Activated CD4-positive, alpha-beta T cell treated with anti-CD3 and anti-CD28 coated beads, Interleukin-2, amount 50 U/mL, for 1 hour (primary cell): ENCODE measurements around the gene SUGP1.
"Not testable (repeated sequence)": the region's sequence is repeated elsewhere in the genome, so short reads cannot be mapped to it uniquely, and the experiment has no call there.

Experiments used
- DNase-seq: peaks from one replicate; pipeline ENCODE4 v3.0.0-alpha.2; 2020

The SUGP1 gene, protein sequence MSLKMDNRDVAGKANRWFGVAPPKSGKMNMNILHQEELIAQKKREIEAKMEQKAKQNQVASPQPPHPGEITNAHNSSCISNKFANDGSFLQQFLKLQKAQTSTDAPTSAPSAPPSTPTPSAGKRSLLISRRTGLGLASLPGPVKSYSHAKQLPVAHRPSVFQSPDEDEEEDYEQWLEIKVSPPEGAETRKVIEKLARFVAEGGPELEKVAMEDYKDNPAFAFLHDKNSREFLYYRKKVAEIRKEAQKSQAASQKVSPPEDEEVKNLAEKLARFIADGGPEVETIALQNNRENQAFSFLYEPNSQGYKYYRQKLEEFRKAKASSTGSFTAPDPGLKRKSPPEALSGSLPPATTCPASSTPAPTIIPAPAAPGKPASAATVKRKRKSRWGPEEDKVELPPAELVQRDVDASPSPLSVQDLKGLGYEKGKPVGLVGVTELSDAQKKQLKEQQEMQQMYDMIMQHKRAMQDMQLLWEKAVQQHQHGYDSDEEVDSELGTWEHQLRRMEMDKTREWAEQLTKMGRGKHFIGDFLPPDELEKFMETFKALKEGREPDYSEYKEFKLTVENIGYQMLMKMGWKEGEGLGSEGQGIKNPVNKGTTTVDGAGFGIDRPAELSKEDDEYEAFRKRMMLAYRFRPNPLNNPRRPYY

DNA sequence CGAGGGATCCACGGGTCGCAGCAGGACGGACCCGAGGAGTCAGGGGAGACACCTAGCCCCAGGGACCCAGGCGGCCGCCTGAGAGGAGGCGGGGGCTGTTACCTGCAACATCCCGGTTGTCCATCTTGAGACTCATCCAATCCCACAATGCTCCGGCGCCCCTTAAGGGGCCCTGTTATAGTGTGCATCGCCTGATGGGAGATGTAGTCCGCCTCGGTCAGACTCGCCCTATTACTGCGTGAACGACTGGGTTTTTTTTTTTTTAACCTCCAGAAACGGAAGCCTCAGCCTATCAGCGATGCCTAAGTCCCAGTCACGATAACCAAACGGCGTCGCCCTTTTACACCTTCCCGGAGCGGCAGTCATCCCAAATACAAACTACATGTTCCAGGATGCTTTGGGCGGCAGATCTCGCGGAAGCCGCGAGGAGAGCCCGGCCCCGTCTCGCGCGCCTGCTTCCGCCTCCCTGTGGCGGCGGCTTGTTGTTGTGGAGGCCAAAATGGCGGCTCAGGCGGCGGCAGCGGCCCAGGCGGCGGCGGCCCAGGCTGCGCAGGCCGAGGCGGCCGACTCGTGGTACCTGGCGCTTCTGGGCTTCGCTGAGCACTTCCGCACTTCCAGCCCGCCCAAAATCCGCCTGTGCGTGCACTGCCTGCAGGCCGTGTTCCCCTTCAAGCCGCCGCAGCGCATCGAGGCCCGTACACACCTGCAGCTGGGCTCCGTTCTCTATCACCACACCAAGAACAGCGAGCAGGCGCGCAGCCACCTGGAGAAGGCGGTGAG lies at the start of gene SUGP1, which contains the start of gene MAU2:
TSS of gene SUGP1 (minus strand) at position 149 of the 780 bp plus-strand sequence. CDS start at position 136, 13 bp downstream.
TSS of gene MAU2 (plus strand) at position 469 of the 780 bp plus-strand sequence. CDS start at position 500, 31 bp downstream.
- peak; percentile 88 for DNase-seq

DNA sequence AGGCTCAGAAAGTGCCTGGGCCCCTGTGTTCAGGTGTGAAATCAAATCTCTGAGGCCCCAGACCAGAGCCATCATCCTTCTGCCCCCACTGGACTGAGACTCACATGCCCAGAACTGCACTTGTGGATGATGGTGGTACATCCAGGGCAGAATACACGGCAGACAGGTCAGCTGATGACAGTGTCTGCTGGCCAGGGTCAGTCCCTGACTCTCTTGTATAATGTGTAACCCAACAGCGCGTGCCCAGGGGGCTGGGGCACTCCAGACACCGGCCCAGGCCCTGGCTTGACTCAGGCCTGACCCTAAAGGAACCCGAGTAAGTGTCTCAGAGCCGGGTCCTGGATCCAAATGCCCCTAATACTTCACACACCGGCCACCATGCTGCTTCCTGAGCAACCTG lies 47.8 kb upstream of the SUGP1 start:
- no peak for DNase-seq

DNA sequence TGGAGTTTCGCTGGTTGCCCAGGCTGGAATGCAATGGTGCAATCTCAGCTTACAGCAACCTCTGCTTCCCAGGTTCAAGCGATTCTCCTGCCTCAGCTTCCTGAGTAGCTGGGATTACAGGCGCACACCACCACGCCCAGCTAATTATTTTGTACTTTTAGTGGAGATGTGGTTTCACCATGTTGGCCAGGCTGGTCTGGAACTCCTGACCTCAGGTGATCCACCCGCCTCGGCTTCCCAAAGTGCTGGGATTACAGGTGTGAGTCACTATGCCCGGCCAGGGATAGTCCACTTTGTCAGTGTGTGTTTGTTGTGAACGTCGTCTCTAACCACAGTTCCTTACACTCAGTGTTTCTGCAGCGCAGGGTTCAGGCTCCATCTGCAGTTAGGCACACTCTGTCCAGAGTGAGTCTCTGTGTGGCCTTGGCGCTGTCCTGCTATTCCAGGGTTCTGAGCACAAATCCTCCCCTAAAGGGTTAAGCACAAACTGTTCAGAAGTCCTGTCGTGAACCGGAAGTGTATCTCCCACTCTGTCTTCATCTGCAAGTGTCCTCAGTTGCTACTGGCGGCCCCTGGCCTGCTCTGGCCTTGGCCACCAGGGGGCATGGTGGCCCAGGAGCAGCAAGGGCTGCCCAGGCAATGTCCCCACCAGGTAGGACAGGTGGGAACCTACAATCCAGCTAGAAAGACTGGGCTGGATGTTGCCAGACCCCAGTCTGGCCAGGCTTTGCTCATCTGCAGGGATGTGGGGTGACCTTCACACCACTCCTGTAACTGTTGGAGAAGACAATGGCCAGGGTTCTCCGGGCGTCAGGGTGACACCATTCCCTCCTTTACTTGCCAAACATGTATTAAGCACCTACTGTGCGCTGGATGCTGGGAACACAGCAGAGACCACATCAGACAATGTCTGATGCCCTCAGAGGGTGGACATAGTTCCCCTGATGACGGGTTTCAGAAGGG lies 46.4 kb upstream of the SUGP1 start:
- DNase-seq: peak; percentile 61

DNA sequence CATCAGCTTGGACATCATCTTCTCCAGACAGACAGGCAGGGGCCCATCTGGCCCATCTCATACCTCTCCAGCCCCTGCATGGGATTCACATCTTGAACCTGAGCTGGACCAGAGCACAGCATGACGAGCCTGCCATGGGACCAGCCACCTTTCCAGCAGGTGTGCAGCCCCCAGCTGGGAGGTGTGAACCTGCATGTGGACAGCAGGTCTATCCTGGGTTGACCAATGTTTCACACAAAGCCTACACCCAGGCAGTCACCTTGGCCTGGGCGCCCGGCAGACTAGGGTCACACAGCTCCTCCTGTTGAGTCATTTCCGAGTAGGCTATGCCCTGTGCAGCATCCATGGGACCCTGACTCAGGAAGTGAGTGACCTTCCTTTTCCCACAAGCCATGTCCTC lies 41.8 kb upstream of the SUGP1 start:
- no peak for DNase-seq

DNA sequence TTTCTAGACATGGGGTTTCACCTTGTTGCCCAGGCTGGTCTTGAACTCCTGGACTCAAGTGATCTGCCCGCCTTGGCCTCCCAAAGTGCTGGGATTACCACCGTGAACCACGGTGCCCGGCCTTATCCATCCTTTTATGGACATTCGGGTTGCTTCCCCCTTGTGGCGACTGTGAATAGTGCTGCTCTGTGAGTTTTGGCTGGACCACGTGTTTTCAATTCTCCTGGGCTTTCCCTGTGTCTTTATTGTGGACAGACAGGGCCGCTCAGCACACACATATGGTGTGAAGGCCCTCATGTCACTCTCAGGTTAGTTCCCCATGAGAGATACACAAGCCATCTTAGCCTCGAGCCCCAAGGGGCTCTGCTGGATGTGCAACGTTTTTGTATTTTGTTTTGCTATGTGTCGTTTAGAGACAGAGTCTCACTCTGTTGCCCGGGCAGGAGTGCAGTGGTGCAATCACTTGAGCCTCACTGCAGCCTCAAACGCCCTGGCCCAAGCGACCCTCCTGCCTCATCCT lies 40.8 kb upstream of the SUGP1 start:
- peak; percentile 64 for DNase-seq

DNA sequence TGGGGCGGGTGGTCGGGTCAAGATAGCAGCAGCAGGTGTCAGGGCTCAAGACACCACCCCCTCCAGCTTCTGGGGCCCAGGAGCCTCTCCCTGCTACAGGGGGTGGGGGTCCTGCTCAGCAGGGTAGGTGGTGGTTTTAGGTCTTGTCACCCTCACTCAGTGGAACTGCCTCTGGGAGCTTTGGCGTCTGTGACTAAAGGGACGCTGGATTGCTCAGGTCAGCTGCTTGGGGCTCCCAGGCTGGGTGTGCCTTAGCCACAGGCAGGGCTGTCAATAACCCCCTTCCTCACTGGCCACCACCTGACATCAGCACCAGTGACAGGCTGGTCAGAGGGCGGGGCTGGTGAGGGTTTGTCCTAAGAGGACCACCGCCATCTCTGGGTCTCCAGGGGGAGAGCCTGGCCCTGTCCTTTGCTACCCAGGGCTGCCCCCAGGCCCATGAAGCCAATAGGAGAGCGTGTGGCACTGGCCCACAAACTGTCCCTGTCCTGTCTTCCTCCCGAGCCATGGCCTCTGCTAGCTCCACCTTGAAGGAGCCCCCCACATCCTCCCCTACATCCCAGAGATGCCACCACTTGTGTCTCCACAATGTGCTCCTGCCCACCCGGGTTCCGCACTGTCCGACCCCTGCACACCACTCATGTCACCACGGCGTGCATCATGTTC lies 36.7 kb upstream of the SUGP1 start:
- no peak for DNase-seq

DNA sequence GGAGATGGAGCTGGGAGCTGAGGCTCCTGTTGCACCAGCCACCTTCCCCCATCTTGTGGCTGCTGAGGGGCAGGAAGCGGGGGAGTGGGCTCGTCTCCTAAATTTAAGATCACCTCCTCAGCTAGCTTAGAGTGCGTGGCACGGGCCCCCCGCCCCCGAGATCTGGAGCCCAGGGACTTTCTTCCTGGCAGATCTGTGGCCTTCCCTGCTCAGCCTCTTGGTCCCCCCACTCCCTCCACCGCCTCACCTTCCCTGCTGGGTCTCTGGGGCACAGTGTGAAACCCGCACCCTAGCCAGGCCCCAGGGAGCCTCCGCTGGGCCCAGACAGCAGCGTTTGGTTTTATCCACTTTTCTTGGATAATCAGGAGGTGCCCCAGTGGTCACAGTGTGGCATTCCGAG lies 36.2 kb upstream of the SUGP1 start:
- DNase-seq: no peak

DNA sequence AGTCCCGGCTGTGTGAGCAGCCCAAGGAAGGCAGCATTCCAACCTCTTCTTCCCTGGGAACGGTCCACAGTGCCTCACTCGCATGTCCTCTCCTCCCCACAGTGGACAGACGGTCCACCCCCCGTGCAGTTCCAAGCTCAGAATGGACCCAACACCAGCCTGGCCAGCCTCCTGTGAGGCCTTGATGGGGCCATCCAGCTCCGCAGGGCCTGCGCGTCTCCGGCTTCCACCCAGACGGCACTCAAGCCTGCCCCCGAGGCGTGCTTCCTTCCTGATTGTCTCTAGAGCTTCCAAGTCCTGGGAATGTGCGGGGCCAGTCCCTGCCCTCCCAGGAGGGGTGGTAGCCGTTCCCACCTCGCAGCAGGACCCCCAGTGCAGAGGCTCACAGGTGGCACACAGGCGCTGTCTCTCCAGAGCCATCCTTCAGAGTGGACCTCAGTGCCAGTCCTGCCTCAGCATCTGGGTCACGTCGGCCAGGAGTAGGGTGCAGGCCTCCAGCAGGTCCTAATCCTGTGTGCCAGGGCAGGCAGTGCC lies 35.4 kb upstream of the SUGP1 start:
- no peak for DNase-seq

DNA sequence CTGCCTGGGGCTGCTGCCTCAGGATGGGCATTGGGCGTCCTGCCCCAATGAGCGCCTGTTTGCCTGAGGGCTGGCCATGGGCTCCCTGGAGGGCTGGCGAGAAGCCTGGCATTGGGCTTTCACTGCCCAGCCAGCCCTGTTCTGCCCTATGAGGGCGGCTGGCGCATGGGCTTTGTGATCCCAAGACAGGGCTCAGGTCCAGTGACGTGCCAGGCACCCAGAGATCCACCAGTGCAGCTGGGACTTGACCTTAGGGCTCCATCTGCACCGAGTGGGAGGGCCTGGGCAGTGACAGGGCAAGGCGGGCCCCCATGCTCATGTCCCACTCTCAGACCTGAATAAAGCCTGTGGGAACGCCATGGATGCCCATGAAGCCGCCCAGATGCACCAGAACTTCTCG lies 34.6 kb upstream of the SUGP1 start:
- DNase-seq: no peak

DNA sequence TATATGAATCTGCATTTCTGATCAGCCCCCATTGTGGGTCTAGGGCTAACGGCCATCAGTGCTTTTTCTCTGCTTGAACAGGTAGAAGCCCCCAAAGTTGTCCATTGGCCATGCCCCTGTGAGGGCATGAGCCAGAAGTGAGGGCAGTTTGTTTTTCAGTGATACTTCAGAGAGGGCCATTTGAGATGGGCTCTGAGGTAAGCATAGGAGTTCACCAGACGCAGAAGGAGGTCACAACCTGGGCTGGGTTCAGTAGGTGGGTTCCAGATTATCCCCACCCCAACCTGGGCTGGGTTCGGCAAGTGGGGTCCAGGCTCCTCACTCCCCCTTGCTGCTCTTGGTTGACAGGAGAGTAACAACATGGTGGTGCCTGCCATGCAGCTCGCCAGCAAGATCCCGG lies 33.7 kb upstream of the SUGP1 start:
- no peak for DNase-seq

DNA sequence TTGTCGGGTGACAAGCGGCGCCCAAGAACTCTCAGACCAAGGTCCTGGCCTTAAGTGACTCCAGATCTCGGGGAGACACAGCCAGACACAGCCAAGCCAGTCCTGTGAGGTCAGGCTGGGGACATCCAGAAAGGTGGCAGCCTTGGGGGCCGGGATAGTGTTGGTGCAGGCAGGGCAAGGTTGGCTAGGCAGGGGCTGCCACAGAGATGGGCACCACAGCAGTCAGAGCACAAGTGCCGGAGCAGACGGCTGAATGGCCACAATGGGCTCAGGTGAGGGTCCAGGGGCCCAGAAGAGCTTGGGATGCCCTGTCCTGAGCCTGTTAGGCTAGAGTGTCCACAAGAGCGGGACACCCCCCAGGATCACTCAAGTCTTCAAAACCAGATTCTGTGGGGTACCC lies 32.5 kb upstream of the SUGP1 start:
- no peak for DNase-seq

DNA sequence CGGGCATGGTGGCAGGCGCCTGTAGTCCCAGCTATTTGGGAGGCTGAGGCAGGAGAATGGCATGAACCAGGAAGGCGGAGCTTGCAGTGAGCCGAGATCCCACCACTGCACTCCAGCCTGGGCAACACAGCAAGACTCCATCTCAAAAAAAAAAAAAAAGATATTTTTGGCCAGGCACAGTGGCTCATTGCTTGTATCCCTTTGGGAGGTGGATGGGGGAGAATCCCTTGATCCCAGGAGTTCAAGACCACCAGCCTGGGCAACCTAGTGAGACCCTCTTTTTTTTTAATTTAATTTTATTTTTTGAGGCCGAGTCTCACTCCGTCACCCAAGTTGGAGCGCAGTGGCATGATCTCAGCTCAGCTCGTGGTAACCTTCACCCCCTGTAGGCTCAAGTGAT lies 30.4 kb upstream of the SUGP1 start:
- not testable (repeated sequence) for DNase-seq

DNA sequence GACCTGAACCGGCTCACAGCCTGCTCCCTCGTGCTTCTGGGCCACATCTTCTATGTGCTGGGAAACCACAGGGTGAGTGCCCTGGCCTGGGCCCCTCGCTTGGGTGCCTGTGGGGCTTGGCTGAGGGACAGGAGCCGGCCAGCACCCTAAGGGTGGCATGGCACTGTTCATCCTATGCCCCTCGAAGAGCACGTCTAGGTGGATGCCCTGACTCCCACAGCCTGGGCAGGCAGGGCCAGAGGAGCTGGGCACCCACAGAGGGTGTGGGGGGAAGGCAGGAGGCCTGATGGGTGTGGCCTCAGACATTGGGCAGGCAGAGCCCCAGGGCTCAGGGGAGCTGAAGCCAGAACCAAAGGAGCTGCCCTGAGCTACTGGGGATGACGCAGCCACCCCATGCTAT lies 29.1 kb upstream of the SUGP1 start:
- DNase-seq: no peak

DNA sequence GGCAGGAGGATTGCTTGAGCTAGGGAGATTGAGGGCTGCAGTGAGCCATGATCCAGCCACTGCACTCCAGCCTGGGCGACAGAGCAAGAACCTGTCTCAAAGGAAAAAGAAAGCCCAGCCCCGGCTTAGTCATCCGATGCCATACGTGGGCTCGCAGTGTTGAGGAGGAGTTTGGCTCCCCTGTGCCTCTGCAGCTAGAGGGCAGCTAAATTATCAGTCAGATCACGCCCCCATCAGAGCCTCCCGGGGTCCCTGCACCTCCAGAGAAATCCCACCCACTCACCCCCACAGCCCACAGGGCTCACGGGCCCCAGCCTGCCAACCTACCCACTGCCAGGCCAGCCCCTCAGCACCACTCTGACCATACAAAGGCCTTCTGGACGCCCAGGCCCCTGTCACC lies 28.0 kb upstream of the SUGP1 start:
- DNase-seq: no peak

DNA sequence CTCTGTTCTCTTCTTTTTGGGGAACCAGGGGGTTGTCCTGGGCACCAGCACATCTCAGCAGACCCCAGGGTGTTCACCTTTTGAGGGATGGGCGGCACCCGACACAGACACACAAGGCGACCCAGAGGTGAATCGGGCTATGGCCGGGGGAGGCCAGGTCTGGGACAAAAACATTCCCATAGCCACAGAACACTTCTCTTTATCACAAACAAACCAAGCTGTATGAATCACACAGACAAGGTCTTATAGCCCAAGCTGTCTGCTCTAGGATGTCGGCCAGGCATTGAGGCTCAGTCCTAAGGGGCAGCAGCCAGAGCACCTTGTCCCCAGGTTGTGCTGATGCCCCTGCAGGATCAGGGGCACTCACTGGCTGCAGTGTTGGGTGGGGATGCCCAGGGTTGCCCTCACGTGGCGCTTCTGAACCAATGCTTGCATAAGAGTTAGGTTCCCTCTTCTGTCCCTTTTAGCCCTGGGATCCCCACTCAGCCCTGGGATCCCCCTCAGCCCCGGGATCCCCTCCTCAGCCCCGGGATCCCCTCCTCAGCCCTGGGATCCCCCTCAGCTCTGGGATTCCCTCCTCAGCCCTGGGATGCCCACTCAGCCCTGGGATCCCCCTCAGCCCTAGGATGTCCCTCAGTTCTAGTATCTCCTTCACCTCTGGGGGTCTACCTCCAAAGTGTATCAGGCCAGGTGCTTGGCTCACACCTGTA lies 27.2 kb upstream of the SUGP1 start:
- no peak for DNase-seq

DNA sequence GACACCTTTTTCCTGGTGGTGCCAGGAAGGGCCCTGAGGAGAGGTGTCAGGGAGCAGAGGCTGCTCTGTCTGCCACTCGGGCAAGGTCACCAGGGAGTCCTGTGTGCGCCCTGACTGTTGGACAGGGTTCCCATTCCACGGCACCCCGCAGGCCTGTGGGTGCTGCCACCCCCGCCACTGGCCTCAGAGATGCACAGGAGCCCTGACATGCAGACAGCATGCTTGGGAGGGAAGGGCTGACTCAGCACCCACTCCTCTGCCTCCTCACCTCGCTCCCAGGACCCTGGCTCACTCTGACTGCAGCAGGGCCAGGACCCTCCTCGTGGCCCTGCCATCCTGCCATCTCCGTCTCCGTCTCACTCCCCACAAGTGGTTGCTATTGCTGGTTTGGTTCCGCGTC lies 25.7 kb upstream of the SUGP1 start:
- no peak for DNase-seq

DNA sequence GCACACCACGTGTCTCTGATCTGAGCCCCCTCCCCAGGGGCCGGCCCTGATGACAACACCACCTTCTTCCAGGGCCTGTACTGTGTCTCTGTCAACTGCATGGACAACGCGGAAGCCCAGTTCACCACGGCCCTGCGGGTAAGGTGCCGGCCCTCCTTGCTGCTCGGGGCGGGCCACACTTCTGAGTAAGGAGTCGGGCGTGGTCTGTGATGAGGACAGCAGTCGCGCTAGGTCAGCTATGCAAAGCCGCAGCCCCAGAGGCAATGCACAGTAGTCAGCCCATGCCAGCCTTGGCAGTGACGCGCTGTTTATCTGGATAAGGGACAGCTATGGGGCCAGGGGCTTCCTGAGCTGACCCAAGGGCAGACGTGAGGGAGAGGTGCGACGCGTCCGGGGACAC lies 24.9 kb upstream of the SUGP1 start:
- no peak for DNase-seq

DNA sequence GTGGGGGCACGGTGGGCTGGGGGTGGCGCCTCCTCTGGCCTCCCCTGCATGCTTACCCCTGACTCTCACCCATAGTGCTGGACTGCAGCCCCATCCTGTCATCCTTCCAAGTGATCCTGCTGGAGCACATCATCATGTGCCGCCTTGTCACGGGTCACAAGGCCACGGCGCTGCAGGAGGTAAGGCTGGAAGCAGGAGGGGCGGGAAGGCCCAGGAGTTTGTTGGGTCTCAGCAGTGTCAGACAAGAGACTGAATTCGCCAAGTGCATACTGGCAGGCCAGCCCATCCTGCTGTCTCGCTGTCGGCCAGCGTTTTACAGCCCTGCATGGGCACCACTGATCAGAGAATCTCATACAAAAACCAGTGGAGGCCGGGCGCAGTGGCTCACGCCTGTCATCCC lies 23.5 kb upstream of the SUGP1 start:
- no peak for DNase-seq

DNA sequence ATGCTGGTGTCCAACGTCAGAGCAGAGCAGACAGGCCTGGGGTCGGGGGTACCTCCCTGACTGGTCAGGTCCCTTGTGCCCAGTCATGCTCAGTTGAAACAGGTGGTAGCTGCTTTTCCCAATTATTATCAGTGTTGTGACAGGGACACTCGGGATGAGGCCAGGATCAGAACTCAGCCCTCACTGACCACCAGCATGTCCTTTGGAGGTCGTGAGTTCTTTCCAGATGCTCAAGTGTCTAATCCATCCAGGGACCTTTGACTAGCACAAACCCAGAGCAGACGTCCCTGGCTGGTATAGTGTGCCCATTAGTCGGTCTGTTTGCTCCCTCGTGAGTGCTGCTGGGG lies 22.7 kb upstream of the SUGP1 start:
- DNase-seq: no peak

DNA sequence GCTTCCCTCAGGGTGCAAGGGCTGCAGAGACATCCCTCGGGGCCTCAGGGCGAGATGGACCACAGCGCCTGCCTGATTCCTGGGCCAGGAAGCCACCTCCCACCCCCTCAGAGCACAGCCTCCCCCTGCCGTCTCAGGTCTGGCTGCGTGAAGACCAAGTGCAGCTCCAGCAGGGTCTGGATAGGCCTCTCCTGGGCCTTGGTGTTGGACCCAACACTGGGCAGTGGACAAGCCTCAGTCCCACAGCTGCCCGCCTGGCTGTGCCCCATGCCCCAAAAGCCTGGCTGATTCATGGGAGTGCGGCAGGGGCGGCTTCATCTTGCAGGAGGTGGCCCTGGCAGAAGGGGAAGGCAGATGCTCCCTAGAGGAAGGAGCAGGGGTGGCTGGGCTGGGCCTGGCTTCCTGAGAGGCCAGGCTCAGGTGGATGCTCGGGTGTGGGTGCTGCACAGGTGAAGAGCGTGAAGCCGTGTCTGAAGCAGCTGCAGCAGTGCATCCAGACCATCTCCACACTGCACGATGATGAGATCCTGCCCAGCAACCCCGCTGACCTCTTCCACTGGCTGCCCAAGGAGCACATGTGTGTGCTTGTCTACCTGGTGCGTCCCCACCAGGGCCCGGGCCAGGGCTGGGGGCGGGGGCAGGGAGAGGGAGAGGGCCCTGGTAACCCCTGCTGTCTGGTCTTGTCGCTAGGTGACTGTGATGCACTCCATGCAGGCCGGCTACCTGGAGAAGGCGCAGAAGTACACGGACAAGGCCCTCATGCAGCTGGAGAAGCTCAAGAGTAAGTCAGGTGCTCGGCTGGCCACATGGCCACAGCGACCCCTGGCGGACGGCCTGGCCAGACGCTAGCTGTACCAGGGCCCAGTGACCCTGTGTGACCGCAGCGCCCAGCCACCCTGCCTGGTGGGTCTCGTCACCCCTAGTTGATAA lies 22.0 kb upstream of the SUGP1 start:
- DNase-seq: no peak
